K562 (cell line): Measurements from ENCODE around the gene SLC25A11. TPM values are rescaled to one million over a fixed set of nuclear protein-coding genes. Genes with fewer than 3 reads are reported as not detected.

ENCODE experiments used
- BDP1 ChIP-seq: IDR thresholded peaks from 3 replicates; pipeline ENCODE4 v1.6.1; 2011; ENCODE audit not compliant: insufficient read length, insufficient read depth
- CBFA2T2 ChIP-seq: fragments of 450-650 bp; conservative IDR thresholded peaks from 2 replicates; pipeline ENCODE4 v1.6.1; 2017; ENCODE audit warnings: mild to moderate bottlenecking
- ELF1 ChIP-seq: fragments of 200-800 bp; sonication (Bioruptor generic); IDR thresholded peaks from 2 replicates; pipeline ENCODE4 v1.6.1; 2016; ENCODE audit warnings: missing genetic modification characterization, missing compliant biosample characterization
- EWSR1 ChIP-seq: fragments of 450-650 bp; IDR thresholded peaks from 2 replicates; pipeline ENCODE4 v1.6.1; 2018; ENCODE audit warnings: borderline replicate concordance, mild to moderate bottlenecking, low read depth, moderate library complexity; ENCODE audit not compliant: partially characterized antibody
- HCFC1 ChIP-seq: IDR thresholded peaks from 2 replicates; pipeline ENCODE4 v1.6.1; 2012; ENCODE audit warnings: low read depth, low read length, improper control_type of control experiment
- HNRNPK ChIP-seq: fragments of 200-400 bp; formaldehyde crosslinking; IDR thresholded peaks from one replicate; pipeline ENCODE4 v1.6.1; 2018; ENCODE audit warnings: mild to moderate bottlenecking, low read depth, low read length; ENCODE audit not compliant: poor library complexity, severe bottlenecking
- JUND ChIP-seq, 2 experiments: IDR thresholded peaks; 2 replicates in 1 of 2; 3 replicates in 1 of 2; pipeline ENCODE4 v1.6.1; 2011; ENCODE audit warnings: borderline replicate concordance in 2 of 2, low read depth in 2 of 2, low read length in 2 of 2, improper control_type of control experiment in 1 of 2, missing biosample characterization in 1 of 2, missing genetic modification characterization in 1 of 2, missing genetic modification reagents in 1 of 2
- KHSRP ChIP-seq: fragments of 450-650 bp; IDR thresholded peaks from 2 replicates; pipeline ENCODE4 v1.6.1; 2017
- L3MBTL2 ChIP-seq: fragments of 450-650 bp; IDR thresholded peaks from 2 replicates; pipeline ENCODE4 v1.6.1; 2016; ENCODE audit warnings: mild to moderate bottlenecking, moderate library complexity
- MCM2 ChIP-seq: fragments of 450-650 bp; IDR thresholded peaks from 2 replicates; pipeline ENCODE4 v1.6.1; 2017; ENCODE audit warnings: low read depth, mild to moderate bottlenecking
- MTA1 ChIP-seq: fragments of 450-650 bp; IDR thresholded peaks from 2 replicates; pipeline ENCODE4 v1.6.1; 2017; ENCODE audit warnings: borderline replicate concordance
- MTA2 ChIP-seq: fragments of 450-650 bp; IDR thresholded peaks from 2 replicates; pipeline ENCODE4 v1.6.1; 2016; ENCODE audit warnings: low read depth
- NONO ChIP-seq, 2 experiments: fragments of 200-400 bp in 1 of 2; fragments of 450-650 bp in 1 of 2; formaldehyde crosslinking in 1 of 2; IDR thresholded peaks; 2 replicates each; pipeline ENCODE4 v1.6.1; 2017; ENCODE audit warnings: low read depth in 2 of 2, mild to moderate bottlenecking in 2 of 2, moderate library complexity in 2 of 2, low read length in 1 of 2
- NR1H2 ChIP-seq: sonication (generic); formaldehyde crosslinking; IDR thresholded peaks from 2 replicates; pipeline ENCODE4 v1.4.0; 2020; ENCODE audit warnings: mild to moderate bottlenecking, missing genetic modification reagents
- PHF20 ChIP-seq: fragments of 450-650 bp; IDR thresholded peaks from 2 replicates; pipeline ENCODE4 v1.6.1; 2018; ENCODE audit not compliant: partially characterized antibody
- SIN3A ChIP-seq, 2 experiments: fragments of 150-350 bp in 1 of 2; IDR thresholded peaks; 2 replicates each; pipeline ENCODE4 v1.6.1; 2011 to 2016; ENCODE audit warnings: borderline replicate concordance in 2 of 2, low read depth in 2 of 2, low read length in 2 of 2, mild to moderate bottlenecking in 2 of 2, moderate library complexity in 2 of 2; ENCODE audit not compliant: control insufficient read depth in 1 of 2
- SMARCE1 ChIP-seq: fragments of 450-650 bp; IDR thresholded peaks from 2 replicates; pipeline ENCODE4 v1.7.1; 2016; ENCODE audit warnings: mild to moderate bottlenecking
- SRF ChIP-seq, 2 experiments: fragments of 250-450, 450-650 bp in 1 of 2; sonication (Bioruptor Pico) in 1 of 2; sonication (generic) in 1 of 2; formaldehyde crosslinking; IDR thresholded peaks; 2 replicates each; pipeline versions ENCODE4 v1.5.0 to v1.5.1; 2020 to 2022; ENCODE audit warnings: mild to moderate bottlenecking in 1 of 2, missing genetic modification reagents in 1 of 2
- TARDBP ChIP-seq: fragments of 450-650 bp; IDR thresholded peaks from 2 replicates; pipeline ENCODE4 v1.6.1; 2016
- ZC3H8 ChIP-seq: fragments of 450-650 bp; IDR thresholded peaks from 2 replicates; pipeline ENCODE4 v1.6.1; 2017
- ZKSCAN8 ChIP-seq: fragments of 200-800 bp; sonication (Bioruptor generic); IDR thresholded peaks from 2 replicates; pipeline ENCODE4 v1.6.1; 2016; ENCODE audit warnings: missing genetic modification characterization, missing compliant biosample characterization
- ZNF175 ChIP-seq: fragments of 200-800 bp; sonication (Bioruptor generic); IDR thresholded peaks from 2 replicates; pipeline ENCODE4 v1.6.1; 2016; ENCODE audit warnings: low read depth, mild to moderate bottlenecking, missing genetic modification characterization, missing compliant biosample characterization
- ZNF197 ChIP-seq: fragments of 200-800 bp; sonication (Bioruptor generic); IDR thresholded peaks from 2 replicates; pipeline ENCODE4 v1.6.1; 2016; ENCODE audit warnings: low read depth, missing genetic modification characterization, missing compliant biosample characterization
- polyA plus RNA-seq, 8 experiments: library from polyadenylated mRNA; depleted of rRNA in 4 of 8; stranded (reverse) in 5 of 8; unstranded in 3 of 8; fragments of >200 nt; fragmentation: Nextera tagmentation in 2 of 8; fragmentation: Illumina TruSeq in 1 of 8; extraction: Ambion mirVana in 2 of 8; extraction: Trizol in 1 of 8; gene quantifications; 2 replicates each; pipeline versions ENCODE4 v1.2.1 to v1.2.3, GENCODE V29; 2011 to 2014; ENCODE audit warnings: inconsistent platforms in 1 of 8, missing spikeins in 1 of 8
- total RNA-seq, 7 experiments: library from RNA; depleted of rRNA in 6 of 7; stranded (reverse); fragments of >200 nt in 6 of 7; fragmentation: Illumina TruSeq in 2 of 7; extraction: Trizol in 2 of 7; gene quantifications; 2 replicates each; pipeline versions ENCODE4 v1.2.1 to v1.2.3, GENCODE V29; 2011 to 2021; ENCODE audit warnings: low replicate concordance in 1 of 7
- TF ChIP-seq, protein P1 (sequence below): fragments of 450-650 bp; IDR thresholded peaks from 2 replicates; pipeline ENCODE4 v1.6.1; 2016; ENCODE audit warnings: missing biosample characterization, missing genetic modification characterization
- TF ChIP-seq, protein P2 (sequence below): sonication (generic); formaldehyde crosslinking; IDR thresholded peaks from 2 replicates; pipeline ENCODE4 v1.8.1; 2023; ENCODE audit warnings: mild to moderate bottlenecking, missing genetic modification reagents, moderate library complexity
- TF ChIP-seq, protein P3 (sequence below): sonication (generic); formaldehyde crosslinking; IDR thresholded peaks from 2 replicates; pipeline ENCODE4 v1.8.0; 2022; ENCODE audit warnings: missing genetic modification reagents, mild to moderate bottlenecking, moderate library complexity, borderline replicate concordance

Gene SLC25A11
- total and polyA plus RNA-seq, 9 of the 15 experiments (the other 6 are each of a cell fraction or from before 2014, with no cell fraction given): 3.1 to 56.7 (median 32.9) TPM

DNA sequence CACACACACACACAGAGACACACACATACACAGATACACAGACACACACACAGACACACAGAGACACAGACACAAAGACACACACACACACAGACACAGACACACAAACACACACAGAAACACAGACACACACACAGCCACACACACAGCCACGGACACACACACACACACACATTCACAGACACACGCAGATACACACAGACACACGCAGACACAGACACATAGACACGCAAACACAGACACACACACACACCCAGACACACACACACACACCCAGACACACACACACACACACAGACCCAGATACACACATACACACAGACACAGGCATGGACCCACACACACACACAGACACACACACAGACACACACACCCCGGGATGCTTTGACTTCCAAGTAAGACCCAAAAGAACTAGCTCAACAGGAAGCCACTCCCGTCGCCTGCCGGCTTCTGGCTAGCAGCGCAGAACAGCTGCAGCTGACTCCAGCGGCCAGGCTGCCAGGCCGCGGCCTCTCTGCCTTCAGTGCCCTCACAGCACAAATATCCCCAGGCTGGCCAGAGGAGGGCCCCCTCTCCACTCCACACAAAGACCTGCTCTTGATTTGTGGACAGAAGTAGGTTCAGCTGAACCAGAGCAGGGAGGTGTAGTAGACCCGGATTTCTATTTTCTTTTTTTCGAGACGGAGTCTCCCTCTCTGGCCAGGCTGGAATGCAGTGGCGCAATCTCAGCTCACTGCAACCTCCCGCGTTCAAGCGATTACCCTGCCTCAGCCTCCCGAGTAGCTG lies 30.9 kb downstream of the SLC25A11 start (continued):
- TF ChIP-seq SMARCE1 (no peak), NONO (IDR thresholded peaks at IDR 0.05; ENCODE audit: low read depth in 2 of 2, low read length in 1 of 2) (no peak), BDP1 (no peak), ZKSCAN8 (CRISPR knock-in tag) (no peak), HNRNPK (no peak), ELF1 (no peak), SRF (CRISPR knock-in tag; IDR thresholded peaks at IDR 0.05) (no peak), CBFA2T2 (no peak), MTA1 (no peak), JUND (IDR thresholded peaks at IDR 0.05; ENCODE audit: borderline replicate concordance, low read depth, low read length) (peak; percentile 20; the same call in 1 of the 2 replicates), JUND (tag; IDR thresholded peaks at IDR 0.05; ENCODE audit: borderline replicate concordance, low read depth, low read length) (no peak), TARDBP (no peak), PHF20 (peak; percentile 40), SIN3A (IDR thresholded peaks at IDR 0.05; ENCODE audit: borderline replicate concordance in 2 of 2, control insufficient read depth in 1 of 2, low read depth in 2 of 2, low read length in 2 of 2) (no peak), MCM2 (no peak), L3MBTL2 (no peak), HCFC1 (no peak), KHSRP (no peak), ZNF197 (CRISPR knock-in tag) (no peak), NR1H2 (CRISPR knock-in tag) (no peak), MTA2 (no peak; the same call in 1 of the 2 replicates), ZC3H8 (no peak), EWSR1 (no peak), ZNF175 (CRISPR knock-in tag) (no peak)
- TF ChIP-seq, protein P1, sequence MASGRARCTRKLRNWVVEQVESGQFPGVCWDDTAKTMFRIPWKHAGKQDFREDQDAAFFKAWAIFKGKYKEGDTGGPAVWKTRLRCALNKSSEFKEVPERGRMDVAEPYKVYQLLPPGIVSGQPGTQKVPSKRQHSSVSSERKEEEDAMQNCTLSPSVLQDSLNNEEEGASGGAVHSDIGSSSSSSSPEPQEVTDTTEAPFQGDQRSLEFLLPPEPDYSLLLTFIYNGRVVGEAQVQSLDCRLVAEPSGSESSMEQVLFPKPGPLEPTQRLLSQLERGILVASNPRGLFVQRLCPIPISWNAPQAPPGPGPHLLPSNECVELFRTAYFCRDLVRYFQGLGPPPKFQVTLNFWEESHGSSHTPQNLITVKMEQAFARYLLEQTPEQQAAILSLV (tag): no peak
- TF ChIP-seq, protein P2, sequence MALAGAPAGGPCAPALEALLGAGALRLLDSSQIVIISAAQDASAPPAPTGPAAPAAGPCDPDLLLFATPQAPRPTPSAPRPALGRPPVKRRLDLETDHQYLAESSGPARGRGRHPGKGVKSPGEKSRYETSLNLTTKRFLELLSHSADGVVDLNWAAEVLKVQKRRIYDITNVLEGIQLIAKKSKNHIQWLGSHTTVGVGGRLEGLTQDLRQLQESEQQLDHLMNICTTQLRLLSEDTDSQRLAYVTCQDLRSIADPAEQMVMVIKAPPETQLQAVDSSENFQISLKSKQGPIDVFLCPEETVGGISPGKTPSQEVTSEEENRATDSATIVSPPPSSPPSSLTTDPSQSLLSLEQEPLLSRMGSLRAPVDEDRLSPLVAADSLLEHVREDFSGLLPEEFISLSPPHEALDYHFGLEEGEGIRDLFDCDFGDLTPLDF (CRISPR knock-in tag): no peak
- TF ChIP-seq, protein P3, sequence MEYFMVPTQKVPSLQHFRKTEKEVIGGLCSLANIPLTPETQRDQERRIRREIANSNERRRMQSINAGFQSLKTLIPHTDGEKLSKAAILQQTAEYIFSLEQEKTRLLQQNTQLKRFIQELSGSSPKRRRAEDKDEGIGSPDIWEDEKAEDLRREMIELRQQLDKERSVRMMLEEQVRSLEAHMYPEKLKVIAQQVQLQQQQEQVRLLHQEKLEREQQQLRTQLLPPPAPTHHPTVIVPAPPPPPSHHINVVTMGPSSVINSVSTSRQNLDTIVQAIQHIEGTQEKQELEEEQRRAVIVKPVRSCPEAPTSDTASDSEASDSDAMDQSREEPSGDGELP: peak; percentile 96
